RPMI7951 (cell line): ENCODE data around the gene PARP2. TPM values are rescaled to one million over a fixed set of nuclear protein-coding genes. Genes with fewer than 3 reads are reported as not detected.
"Not testable (repeated sequence)": the region's sequence is repeated elsewhere in the genome, so short reads cannot be mapped to it uniquely, and the experiment has no call there.

Source experiments
- DNase-seq: peaks from one replicate; pipeline ENCODE4 v3.0.0-alpha.2; 2012; ENCODE audit warnings: low read depth
- total RNA-seq: library from RNA; depleted of rRNA; stranded (reverse); fragments of >200 nt; shearing (Covaris generic); gene quantifications from 2 replicates; pipeline ENCODE4 v1.2.3, GENCODE V29; 2014

PARP2 gene
- total RNA-seq, 1 experiment from 2014 or later, result 31.0 TPM

- no peak for DNase-seq
Measured at GRCh38 chr14:20346713-20347112, 3.3 kb downstream of the PARP2 start.

GRCh38 chr14:20347747-20348146 lies 4.3 kb downstream of the PARP2 start:
- DNase-seq, result no peak

- DNase-seq, result no peak
Measured at GRCh38 chr14:20350282-20350681, 6.8 kb downstream of the PARP2 start.

- peak; percentile 10 for DNase-seq
Measured at GRCh38 chr14:20350860-20351259, 7.4 kb downstream of the PARP2 start.

GRCh38 chr14:20356422-20356821 lies 13.0 kb downstream of the PARP2 start:
- no peak for DNase-seq

- DNase-seq, result not testable (repeated sequence)
Measured at GRCh38 chr14:20358474-20358873, 15.0 kb downstream of the PARP2 start.

- DNase-seq, result no peak
Measured at GRCh38 chr14:20365928-20366327, 22.5 kb downstream of the PARP2 start.

GRCh38 chr14:20372796-20373195 lies 29.4 kb downstream of the PARP2 start:
- DNase-seq, result no peak

- DNase-seq, result no peak
Measured at GRCh38 chr14:20375471-20375870, 32.0 kb downstream of the PARP2 start.

- no peak for DNase-seq
Measured at GRCh38 chr14:20376071-20376588, 32.7 kb downstream of the PARP2 start.

GRCh38 chr14:20377171-20377570 lies 33.7 kb downstream of the PARP2 start:
- no peak for DNase-seq

- DNase-seq, result no peak
Measured at GRCh38 chr14:20379743-20380142, 36.3 kb downstream of the PARP2 start.

- DNase-seq, result no peak
Measured at GRCh38 chr14:20380681-20381080, 37.2 kb downstream of the PARP2 start.

GRCh38 chr14:20381341-20381740 lies 37.9 kb downstream of the PARP2 start:
- no peak for DNase-seq

- no peak for DNase-seq
Measured at GRCh38 chr14:20382526-20382925, 39.1 kb downstream of the PARP2 start.

- DNase-seq, result no peak
Measured at GRCh38 chr14:20383032-20383431, 39.6 kb downstream of the PARP2 start.

GRCh38 chr14:20383636-20384035 lies 40.2 kb downstream of the PARP2 start:
- DNase-seq, result no peak

GRCh38 chr14:20384321-20384720 lies 40.9 kb downstream of the PARP2 start:
- DNase-seq, result no peak

- DNase-seq, result no peak
Measured at GRCh38 chr14:20384886-20385285, 41.5 kb downstream of the PARP2 start.

- DNase-seq, result no peak
Measured at GRCh38 chr14:20386276-20386855, 42.9 kb downstream of the PARP2 start.

GRCh38 chr14:20387576-20387975 lies 44.1 kb downstream of the PARP2 start:
- no peak for DNase-seq

GRCh38 chr14:20388159-20388558 lies 44.7 kb downstream of the PARP2 start:
- no peak for DNase-seq

- no peak for DNase-seq
Measured at GRCh38 chr14:20391505-20391904, 48.1 kb downstream of the PARP2 start.

GRCh38 chr14:20397511-20397910 lies 54.1 kb downstream of the PARP2 start:
- no peak for DNase-seq
